Right kidney (tissue), 9 donors: ENCODE measurements around the gene CUEDC1.

ENCODE experiments used
- DNase-seq: peaks from one replicate; pipeline ENCODE4 v3.0.0-alpha.2; 2016
- long read RNA-seq, 8 donors: transcript quantifications; one replicate each; lab custom pipeline, GENCODE V29; 2026

CUEDC1 gene, protein sequence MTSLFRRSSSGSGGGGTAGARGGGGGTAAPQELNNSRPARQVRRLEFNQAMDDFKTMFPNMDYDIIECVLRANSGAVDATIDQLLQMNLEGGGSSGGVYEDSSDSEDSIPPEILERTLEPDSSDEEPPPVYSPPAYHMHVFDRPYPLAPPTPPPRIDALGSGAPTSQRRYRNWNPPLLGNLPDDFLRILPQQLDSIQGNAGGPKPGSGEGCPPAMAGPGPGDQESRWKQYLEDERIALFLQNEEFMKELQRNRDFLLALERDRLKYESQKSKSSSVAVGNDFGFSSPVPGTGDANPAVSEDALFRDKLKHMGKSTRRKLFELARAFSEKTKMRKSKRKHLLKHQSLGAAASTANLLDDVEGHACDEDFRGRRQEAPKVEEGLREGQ
- long read RNA-seq, donor 1, transcript CUEDC1-206 (11 exons, 3,621 nt): major isoform, 6 of 9 reads
- long read RNA-seq, donor 1, partial matches to known transcripts: 0 of 9 reads
- long read RNA-seq, donor 1, other reads (novel, unspliced or antisense): 0 of 9 reads
- long read RNA-seq, donor 2, transcript CUEDC1-206 (11 exons, 3,621 nt): major isoform, 7 of 11 reads
- long read RNA-seq, donor 2, partial matches to known transcripts: 0 of 11 reads
- long read RNA-seq, donor 2, other reads (novel, unspliced or antisense): 0 of 11 reads
- long read RNA-seq, donor 3, transcript CUEDC1-206 (11 exons, 3,621 nt): major isoform, 6 of 11 reads
- long read RNA-seq, donor 3, partial matches to known transcripts: 0 of 11 reads
- long read RNA-seq, donor 3, other reads (novel, unspliced or antisense): 0 of 11 reads
- long read RNA-seq, donor 4, transcript CUEDC1-206 (11 exons, 3,621 nt): minor isoform, 6 of 19 reads
- long read RNA-seq, donor 4, transcript CUEDC1-204 (2 exons, 707 nt): major isoform, 8 of 19 reads
- long read RNA-seq, donor 4, partial matches to known transcripts: 0 of 19 reads
- long read RNA-seq, donor 4, other reads (novel, unspliced or antisense): 0 of 19 reads
- long read RNA-seq, donor 5, transcript CUEDC1-206 (11 exons, 3,621 nt): major isoform, 11 of 15 reads
- long read RNA-seq, donor 5, partial matches to known transcripts: 0 of 15 reads
- long read RNA-seq, donor 5, other reads (novel, unspliced or antisense): 0 of 15 reads
- long read RNA-seq, donor 6, transcript CUEDC1-206 (11 exons, 3,621 nt): major isoform, 10 of 17 reads
- long read RNA-seq, donor 6, partial matches to known transcripts: 0 of 17 reads
- long read RNA-seq, donor 6, other reads (novel, unspliced or antisense): 0 of 17 reads
- long read RNA-seq, donor 7: 0 reads
- long read RNA-seq, donor 8, transcript CUEDC1-206 (11 exons, 3,621 nt): minor isoform, 5 of 13 reads
- long read RNA-seq, donor 8, transcript CUEDC1-204 (2 exons, 707 nt): major isoform, 6 of 13 reads
- long read RNA-seq, donor 8, partial matches to known transcripts: 0 of 13 reads
- long read RNA-seq, donor 8, other reads (novel, unspliced or antisense): 0 of 13 reads

DNA sequence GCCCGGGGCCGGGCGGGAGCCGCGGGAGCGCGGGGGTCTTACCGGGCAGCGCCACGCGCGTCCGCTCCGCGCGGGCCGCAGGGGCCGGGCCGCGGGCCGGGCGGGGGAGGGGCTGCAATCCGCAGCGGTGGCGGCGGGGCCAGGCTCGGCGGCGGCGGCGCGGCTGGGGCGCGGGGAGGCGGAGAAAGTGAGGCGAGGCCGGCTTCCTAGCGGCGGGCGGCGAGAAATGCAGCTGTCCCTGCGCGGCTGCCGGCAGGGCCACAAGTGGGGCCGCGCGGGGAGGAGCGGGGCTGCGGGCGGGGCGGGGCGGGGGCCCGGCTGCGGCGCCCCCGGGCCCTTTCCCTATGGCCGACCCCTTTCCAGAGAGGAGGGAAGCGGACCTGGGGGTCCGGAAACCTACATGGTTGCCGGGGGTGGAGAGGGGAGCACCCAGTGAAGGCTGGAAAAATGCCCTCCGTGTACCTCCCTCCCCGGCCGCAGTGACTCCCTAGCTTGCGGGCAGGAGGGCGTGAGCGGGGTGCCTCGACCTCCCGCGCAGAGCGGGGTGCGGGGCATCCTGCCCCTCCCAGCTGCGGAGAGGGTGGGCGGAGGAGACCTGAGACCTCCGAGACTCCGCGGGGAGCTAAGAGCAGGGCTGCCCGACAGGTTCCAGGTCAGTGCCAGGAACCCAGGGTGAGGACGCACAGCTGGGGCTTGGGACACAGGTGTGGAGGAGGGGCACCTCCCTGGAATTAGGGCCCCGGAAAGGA lies at the start of gene CUEDC1:
TSS of gene CUEDC1 (minus strand) at position 230 of the 749 bp plus-strand sequence. CDS start 69,848 bp downstream, outside the sequence.
- DNase-seq: peak; percentile 73

DNA sequence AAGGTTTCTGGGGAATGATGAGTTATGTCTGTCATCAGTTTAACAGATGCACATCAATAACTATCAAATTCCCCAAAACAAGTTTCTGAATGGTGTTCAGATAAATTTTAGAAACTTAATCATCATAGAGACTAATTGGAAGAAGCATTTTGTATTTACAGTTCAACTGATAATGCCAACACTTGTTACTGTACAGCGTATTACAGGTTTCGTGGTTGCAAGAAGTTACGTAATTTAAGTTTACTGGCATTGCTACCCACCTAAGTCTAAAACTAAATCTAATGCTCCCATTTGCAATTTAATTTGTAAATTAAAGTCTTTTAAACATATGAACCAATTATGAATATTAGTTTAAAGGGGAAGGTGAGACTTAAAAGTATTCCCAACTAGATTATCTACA lies 48.8 kb upstream of the CUEDC1 start:
- no peak for DNase-seq

DNA sequence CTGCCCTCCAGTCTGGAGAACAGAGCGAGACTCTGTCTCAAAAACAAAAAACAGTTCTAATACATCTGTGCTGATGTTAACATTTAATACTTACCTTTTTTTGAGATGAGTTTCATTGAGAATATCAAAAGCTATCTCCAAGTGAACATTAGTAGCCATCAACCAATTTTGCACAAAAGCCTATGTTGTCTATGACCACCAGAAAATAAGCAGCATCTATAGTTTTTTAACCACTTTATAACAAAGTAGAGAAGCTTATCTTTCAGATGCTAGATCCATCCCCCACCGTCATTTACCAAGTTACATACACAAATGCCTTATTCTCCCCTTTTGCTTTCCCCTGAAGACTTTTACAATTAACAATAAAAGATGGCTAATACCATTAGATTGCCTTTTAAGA lies 47.8 kb upstream of the CUEDC1 start:
- DNase-seq: no peak

DNA sequence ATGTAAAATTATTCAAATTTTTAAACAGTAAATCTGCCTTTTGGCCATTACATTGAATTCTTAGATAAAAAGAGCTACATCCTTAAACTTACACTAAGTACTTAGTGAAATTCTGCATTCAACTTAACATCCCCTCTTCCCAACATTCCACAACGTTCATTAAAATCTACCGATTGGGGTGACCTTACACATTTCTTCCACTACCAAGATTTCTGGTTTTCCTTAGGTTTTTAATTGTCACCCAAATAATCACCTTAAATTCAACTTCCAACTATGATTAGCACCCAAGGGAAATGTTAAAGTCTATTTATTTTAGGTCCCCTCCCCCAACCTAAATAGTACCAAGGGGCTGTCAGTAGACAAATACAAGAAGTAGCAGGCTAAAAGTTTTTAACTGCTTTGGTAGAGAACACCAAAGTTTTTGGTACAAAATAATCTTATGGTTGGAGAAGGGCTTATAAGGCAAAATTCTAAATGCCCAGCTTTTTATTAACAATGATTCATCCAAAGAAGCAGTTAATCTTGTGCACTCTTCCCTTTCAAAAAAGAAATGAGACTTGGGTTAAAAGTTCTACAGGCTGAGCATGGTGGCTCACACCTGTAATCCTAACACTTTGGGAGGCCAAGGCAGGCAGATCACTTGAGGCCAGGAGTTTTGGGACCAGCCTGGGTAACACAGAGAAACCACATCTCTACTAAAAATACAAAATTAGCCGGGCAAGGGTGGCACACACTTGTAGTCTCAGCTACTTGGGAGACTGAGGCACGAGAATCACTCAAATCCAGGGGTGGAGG lies 47.1 kb upstream of the CUEDC1 start:
- no peak for DNase-seq

DNA sequence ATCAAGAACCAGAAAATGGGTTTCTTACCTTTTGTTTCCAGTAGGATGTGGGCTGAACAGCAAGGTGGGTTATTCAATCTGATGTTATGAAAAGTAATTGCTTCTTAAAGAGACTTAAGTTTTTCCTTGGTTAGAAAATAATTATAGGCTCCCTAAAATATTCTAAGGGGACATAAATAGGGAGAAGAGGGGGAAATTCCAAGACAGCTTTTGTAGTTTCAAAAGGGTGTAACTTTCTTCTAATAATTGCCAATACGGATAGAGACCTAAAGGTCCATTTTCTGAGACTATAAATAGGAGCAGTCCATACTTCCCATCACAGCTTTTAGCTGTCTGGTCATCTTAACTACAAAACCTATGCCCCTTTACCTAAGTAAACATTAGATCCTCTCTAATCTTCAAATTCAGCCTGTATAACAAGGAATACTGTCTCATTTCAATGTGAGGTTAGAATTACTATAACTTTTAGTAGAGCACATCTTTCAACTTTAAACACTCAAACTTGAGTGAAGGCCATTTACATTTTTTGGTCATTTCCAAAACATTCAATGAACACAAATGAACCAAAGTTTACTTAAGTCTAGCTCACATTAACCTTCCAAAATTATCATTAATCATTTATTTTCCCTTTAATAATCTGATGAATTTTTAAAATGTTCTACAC lies 46.4 kb upstream of the CUEDC1 start:
- no peak for DNase-seq

DNA sequence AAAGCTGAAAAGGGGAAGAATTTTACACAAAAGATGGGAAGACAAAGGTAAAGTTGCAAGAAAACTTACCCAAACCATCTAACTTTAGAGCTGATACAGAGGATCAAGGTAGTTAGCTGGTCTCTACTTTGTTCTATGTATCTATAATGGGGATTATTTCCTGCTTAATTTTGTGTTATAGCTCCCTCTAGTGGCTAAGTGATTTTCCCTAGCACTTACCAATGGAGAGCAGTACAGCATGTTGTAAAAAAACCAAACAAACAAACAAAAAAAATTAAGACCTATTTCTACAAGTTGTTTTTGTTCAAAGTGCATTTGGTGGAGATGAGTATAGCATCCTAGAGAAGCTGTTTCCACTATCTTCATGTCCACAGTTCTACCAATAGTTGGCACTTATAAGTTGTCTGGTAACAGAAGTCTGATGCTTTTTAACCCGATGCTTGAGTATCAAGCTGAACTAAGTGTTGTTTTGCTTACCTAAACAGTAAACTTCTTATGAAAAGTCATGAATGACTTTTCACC lies 44.3 kb upstream of the CUEDC1 start:
- DNase-seq: peak; percentile 39

DNA sequence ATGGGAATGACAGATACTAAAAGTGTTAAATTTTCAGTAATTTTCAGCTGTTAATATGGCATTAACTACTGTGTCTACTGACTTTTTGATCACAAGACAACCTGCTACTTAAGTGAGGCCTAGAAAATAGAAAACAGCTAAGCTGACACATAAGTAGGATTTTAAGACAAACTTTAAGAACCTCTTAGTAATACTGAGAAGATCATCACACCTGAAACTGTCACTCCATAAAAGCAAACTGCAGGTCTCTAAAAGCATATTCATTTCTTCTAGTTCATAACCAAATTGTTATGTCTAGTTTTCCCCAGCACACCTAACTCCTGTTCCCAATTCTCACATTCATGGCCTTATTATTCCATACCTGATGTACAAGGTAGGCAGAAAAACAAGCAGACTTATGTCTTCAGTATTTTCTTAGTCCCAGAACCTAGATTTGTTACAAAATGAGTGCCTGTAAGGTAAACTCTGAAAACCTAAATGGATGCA lies 43.8 kb upstream of the CUEDC1 start:
- no peak for DNase-seq

DNA sequence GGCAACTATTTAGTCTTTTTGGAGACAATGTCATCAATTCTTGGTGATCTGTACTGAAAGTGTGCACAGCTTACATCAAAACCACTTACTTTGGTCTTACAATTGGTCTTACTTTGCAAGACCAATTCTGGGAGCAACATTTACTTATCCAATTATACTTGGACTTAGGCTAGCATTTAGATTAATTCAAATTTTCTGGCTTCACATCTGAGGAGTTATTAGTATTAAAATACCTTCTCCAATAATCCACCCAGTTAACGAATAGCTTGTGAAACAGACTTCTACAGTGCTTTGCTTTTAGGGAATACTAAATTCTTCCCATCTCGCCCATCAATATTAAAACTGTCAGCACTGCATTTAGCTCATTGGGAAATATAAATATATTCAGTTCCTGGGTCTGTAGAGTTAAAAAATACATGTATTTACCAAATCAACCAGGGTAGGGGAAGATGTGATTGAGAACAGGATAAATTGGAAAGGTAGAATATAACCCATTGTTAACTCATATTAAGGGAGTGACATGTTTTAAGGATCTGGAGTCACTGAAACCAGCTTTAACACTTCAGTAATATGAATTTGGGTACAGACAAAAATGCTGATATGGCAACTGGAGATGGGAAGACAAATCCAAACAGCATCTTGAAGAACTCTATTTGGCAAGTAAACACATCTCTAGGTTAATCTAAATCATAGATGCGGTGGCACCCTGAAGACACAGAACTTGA lies 42.0 kb upstream of the CUEDC1 start:
- DNase-seq: no peak

DNA sequence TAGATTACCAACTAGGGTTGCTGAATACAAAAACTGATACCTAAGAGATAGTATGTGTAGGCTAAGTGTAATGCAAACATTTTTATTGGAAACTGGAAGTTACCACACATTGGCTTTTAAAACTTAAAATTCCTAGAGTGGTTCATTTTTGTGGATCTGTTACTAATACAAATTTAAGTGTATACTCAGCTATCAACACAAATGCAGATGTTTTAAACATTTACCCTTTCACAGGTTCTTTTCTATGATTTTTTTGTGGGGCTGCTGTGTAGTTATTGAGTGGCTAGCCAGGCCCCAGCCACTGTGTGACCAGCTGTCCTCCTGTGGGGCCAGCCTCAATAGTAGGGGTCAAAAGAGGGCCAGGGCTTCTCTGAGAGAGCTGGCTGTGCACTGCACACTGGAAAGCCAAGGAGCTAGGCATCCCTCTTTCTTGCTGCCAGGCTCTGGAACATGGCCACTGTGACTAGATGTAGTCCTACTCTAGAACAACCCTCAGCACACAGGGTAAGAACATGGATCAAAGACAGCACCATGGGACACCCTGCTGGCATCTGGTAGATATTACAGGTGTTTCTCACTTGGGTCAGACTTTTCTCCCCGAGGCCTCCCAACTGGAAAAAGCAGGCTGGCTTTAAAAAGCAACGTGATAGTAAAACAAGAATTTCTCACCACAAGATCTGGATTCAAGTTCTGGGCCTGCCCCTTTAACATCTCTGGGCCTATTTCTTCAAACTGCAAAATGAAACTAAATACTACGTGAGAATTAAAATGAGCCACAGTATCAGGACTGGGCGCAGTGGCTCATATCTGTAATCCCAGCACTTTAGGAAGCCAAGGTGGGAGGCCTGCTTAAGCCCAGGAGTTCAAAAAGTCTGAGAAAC lies 40.1 kb upstream of the CUEDC1 start:
- DNase-seq: peak; percentile 39

DNA sequence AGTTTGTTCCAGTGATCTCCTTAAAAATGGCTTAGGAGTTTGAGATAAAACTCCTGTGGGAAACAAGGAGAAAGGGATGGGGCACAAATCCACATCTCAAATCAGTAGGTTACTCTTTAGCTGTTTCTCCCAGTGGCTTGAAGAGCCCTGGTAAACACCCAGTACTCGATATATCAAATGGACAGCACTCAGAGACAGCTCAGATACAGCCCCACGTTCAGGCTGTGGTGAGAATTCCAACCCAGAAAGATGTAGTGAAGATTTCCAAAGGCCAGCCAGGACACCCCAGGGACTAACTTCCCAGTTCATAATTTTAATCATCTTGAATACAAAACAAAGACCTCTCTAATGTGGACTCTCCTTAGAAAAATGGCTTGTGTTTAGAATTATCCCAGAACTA lies 39.2 kb upstream of the CUEDC1 start:
- DNase-seq: no peak

DNA sequence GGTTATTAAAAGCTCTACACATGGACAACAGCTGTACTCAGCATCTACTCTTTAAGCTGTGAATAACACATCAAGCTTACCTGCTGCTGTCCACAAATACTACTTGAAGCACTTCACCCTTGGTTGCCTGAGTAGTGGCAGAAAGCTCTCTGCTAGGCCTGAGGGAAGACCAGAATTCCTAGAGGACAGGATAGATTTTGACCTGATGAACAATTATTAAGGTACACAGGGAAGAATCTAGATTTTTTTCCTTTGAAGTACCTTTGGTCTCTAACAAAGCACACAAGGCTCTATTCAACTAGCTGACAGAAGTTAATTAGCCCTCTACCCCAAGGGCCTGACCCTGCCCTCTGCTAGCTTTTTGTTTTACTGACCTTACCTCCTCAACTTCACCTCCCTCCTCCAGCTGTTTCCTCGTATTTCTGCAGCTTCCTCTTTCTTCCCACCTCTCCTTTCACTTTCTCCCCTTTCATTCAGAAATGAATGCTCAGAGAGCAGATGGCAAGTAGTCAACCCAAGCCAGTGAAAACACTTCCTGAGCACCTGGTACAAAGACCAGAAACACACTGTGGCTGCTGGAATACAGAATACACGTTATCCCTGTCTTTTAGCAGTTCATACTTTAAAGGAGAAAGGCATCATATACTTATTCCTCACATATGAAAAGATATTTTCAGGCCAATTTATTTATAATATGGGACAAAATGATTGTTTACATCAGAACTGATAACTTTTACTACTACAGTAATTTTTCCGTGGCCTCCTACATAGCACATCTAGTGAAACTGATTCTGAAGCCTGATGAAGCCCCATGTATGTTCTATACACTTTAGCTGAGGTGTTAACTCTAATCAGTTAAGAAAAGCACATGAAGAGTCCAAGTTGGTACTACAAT lies 38.5 kb upstream of the CUEDC1 start:
- DNase-seq: no peak

DNA sequence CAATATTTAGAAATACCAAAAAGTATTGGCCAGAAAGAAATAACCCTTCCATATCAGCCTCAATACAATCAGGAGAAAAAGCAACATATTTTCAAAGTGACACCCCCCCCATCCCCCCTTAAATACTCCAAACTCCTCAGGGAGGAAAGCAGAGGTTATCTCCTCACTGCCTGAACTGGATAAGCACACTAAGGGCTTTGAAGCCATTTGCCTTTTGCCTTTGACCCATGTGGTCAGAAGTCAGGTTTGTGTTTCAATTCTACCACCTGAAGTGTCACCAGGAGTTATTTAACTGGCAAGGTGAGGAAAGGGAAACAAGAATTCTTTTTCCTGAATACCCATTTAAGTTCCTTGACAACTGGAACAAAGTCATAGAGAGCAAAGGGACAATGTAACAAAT lies 36.3 kb upstream of the CUEDC1 start:
- DNase-seq: no peak

DNA sequence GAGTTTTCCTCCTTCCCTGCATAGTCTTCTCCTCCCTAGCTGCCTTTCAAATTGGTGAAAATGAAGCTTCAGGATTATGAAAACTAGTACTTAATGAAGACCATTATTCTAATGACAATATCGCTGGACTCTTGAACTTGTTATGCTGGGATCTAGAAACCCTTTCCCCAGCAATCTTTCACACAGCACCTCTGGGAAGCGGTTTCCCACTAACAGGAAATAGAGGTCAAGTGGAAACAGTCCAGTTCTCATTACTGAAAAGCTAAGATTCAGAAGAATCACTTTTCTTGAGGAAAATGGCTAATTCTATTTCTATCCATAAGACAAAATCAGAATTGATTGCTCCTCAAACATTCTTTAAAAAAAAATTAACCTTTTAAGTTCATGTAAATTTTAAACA lies 34.8 kb upstream of the CUEDC1 start:
- DNase-seq: no peak

DNA sequence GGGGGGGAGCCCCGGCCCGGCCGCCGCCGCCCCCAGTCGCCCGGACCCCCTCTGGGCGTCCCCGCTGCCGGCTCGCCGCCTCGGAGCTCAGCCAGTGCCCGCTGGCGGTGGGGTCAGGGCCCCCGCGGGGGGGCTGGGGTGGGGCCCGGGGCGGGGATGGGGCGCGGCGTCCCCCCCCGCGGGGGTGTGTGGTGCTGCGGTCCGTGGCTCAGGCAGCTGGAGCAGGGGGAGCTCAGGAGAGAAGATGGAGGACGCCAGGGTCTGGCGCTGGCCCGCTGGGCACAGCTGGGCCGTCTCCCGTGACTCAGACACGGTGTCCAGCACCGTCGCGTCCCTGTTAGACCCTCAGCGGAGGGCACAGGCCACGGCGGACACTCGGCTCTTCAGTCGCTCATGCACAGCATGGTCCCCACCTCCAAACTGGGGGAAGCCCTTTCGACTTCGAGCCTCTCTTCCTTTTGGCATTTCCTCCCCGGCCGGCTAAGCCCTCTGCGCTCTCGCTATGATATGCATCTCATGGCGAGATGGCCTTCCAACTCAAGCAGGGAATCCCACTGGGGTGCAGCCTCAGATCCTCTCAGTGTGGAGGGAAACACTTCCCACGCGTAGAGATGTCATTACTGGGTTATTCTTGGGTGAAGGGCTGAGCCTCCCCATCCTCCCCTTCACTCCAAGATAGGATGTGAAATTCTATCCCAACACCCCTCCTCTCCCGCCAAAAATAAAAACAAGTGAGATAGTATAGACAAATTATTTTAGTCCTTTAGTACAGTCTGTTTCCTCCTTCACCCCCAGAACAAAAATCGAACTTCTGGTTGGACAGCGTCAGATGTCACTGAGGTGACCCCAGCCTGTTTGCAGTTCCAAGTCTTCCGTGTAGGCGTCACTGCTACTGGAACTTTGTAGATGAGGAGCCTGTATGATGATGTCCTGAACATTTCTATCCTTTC lies 33.4 kb upstream of the CUEDC1 start:
- DNase-seq: peak; percentile 89

DNA sequence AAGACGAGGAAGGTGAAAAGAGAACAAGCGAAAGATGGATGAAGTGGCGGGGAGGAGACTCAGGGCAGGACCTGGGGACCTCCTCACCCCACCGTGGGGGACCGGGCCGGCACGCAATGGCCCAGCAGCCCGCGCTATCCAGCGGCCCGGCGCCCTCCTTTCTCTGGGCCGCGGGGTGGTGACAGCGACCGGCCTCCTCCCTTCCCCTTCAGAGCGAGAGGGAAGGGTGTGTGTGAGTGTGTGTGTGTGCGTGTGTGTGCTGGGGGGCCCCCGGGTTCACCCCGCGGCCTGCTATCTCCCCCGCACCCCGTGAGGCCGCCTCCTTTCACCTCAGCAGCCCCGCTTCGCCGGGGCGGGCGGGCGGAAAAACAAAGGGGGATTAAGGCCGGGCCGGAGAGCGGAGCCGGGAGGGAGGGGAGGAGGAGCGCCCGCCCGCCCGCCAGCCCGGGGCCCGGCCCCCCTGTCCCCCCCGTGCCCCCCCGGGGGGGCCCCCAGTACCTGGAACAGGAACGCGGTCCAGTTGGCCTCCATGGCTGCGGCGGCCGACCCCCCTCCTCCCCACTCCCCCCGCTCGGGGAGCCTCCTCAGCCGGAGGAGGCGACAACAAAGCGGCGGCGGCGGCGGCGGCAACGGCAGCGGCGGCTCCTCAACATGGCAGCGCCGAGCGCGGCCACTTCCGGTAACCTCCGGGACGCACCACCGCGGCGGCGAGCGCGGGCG lies 32.5 kb upstream of the CUEDC1 start, which contains the start of gene VEZF1:
TSS of gene VEZF1 (minus strand) at position 674 of the 720 bp plus-strand sequence. CDS start at position 531, 143 bp downstream.
- DNase-seq: peak; percentile 93
